Fibroblast of villous mesenchyme (primary cell): ENCODE results near the gene MINDY1. TPM values are rescaled to one million over a fixed set of nuclear protein-coding genes. Genes with fewer than 3 reads are reported as not detected.

Experiments used
- DNase-seq: peaks from one replicate; pipeline ENCODE4 v3.0.0-alpha.2; 2010; ENCODE audit warnings: low read depth
- H3K4me3 ChIP-seq: 2 replicates; pipeline ENCODE4 v1.5.1; 2011; ENCODE audit warnings: low read depth, mild to moderate bottlenecking, low read length
- CTCF ChIP-seq: IDR thresholded peaks from 2 replicates; pipeline ENCODE4 v1.5.1; 2012; ENCODE audit warnings: low read depth, mild to moderate bottlenecking, low read length; ENCODE audit not compliant: insufficient read depth
- total RNA-seq: library from RNA; depleted of rRNA; stranded (reverse); fragments of >200 nt; gene quantifications from 2 replicates; pipeline ENCODE4 v1.2.3, GENCODE V29; 2012

Gene MINDY1
- total RNA-seq, 1 donor, result 10.8 TPM

- no peak overlapping the region for H3K4me3 ChIP-seq
- DNase-seq, result peak; percentile 72
- TF ChIP-seq CTCF, result no peak
Measured at GRCh38 chr1:150999051-150999674, 7.5 kb downstream of the MINDY1 start.

- DNase-seq, result no peak
Measured at GRCh38 chr1:150997949-150998348, 8.8 kb downstream of the MINDY1 start.

GRCh38 chr1:150997126-150997872, 9.4 kb downstream of the MINDY1 start:
- no peak for TF ChIP-seq CTCF
- no peak overlapping the region for H3K4me3 ChIP-seq
- DNase-seq, result no peak

More at GRCh38 chr1:150997949-150998348, 8.8 kb downstream of the MINDY1 start:
- H3K4me3 ChIP-seq, result no peak overlapping the region
- TF ChIP-seq CTCF, result no peak

- peak overlapping the region; percentile 22 for H3K4me3 ChIP-seq
- DNase-seq, result peak; percentile 77
- TF ChIP-seq CTCF, result peak; percentile 69
Measured at GRCh38 chr1:150995896-150996295, 10.8 kb downstream of the MINDY1 start.

GRCh38 chr1:150995460-150995859, 11.2 kb downstream of the MINDY1 start:
- no peak for DNase-seq
- peak overlapping the region; percentile 22 for H3K4me3 ChIP-seq
- TF ChIP-seq CTCF, result no peak

GRCh38 chr1:150994248-150994647, 12.5 kb downstream of the MINDY1 start:
- DNase-seq, result no peak
- TF ChIP-seq CTCF, result no peak
- no peak overlapping the region for H3K4me3 ChIP-seq

GRCh38 chr1:150992626-150993025, 14.1 kb downstream of the MINDY1 start:
- no peak for TF ChIP-seq CTCF
- H3K4me3 ChIP-seq, result no peak overlapping the region
- DNase-seq, result no peak
